Glomerular visceral epithelial cell (primary cell): Measurements from ENCODE around the gene PRKCB.
"Not testable (repeated sequence)": the region's sequence is repeated elsewhere in the genome, so short reads cannot be mapped to it uniquely, and the experiment has no call there.

Experiments used
- DNase-seq: peaks from one replicate; pipeline ENCODE4 v3.0.0-alpha.2; 2016; ENCODE audit errors: extremely low spot score

The PRKCB gene

DNA sequence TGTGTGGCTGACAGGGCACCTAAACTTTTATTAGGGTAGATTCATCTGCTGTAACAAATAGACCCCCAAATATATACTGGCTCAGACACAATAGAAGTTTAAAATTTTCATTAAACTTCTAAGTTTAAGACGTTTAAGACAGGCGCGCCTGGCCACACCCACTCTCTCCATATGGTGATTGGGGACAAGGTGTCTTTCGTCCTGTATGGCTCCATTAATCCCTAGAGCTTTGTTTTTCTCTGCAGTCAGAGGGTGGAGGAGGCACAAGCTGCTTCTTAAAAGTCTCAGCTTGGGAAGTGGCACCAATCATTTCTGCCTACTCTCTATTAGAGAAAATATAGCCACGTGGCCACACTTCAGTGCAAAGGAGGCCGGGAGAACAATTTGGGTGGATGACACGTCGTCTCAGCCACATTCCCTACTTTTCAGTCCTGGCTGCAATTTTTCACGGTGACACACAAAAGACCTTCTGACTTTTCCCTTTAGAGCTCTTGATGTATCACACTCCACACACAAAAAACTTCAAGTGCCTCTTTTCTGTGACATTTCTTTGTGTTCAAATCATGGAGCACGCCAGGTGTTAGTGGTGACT, 294.8 kb downstream of the PRKCB start:
- DNase-seq, result no peak

GRCh38 chr16:24131294-24131693, 295.5 kb downstream of the PRKCB start:
- DNase-seq, result no peak

- no peak for DNase-seq
Measured at GRCh38 chr16:24132048-24132796, 296.4 kb downstream of the PRKCB start.

GRCh38 chr16:24132797-24133155, 297.0 kb downstream of the PRKCB start:
- DNase-seq, result no peak

DNA sequence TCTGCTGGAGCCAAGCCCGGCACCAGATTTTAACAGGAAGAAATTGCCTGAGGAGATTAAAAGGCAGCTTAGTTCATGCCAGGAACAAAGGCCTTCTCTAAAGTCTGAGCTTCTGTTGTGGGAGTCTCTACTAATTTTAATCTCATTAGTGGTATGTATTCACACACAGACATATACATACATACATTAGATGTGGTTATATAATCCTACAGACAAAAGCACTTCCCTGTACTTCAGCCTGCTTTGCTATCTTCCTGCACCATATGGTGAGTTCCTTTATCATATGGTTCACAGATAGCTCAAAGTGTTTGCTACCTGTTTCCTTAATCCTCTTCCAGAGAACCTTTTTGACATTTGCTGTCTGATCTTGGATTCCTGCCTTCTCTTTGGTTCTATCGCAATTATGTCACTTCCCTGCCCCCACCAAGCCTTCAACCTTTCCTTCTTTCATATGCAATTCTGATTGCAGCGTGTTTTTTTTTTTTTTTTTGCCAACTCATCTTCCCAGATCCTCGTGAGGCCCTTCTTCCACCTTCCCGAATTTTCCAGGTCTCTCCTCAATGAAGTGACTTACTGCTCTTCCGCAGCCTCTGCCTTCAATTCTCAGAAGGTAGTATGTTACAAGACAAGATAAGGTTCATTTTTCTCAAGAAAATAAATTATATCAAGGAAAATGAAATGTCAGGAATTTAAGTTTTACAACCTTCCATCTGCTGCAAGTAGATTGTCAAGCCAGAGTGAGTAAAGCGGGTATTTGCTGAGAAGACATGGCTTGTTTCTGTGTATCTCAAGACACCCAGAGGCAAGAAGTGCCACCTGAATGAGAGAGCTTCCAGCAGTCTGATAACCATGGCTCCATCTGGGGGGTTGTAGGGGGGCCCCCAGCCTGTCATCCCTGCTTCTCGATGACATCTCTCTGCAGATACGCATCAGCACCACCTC, 300.1 kb downstream of the PRKCB start:
- no peak for DNase-seq

DNA sequence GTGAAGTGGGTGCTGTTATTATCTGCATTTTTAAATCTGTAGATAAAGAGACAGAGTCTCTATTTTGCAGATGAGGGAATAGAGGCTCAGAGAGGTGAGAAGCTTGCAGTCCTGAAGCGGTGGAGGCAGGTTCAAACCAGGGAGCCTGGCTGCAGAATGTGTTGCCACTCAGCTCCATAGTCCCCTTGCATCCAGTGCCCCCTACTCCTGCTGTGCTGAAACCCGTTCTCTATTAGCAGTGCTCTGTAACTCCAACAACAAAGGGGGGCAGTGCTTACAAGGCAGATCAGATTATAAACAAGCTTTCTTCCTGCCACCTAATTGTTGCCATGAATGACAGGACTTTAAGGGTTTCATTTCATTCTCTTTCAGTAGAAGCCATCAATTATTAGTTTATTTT, 302.2 kb downstream of the PRKCB start:
- DNase-seq, result no peak

DNA sequence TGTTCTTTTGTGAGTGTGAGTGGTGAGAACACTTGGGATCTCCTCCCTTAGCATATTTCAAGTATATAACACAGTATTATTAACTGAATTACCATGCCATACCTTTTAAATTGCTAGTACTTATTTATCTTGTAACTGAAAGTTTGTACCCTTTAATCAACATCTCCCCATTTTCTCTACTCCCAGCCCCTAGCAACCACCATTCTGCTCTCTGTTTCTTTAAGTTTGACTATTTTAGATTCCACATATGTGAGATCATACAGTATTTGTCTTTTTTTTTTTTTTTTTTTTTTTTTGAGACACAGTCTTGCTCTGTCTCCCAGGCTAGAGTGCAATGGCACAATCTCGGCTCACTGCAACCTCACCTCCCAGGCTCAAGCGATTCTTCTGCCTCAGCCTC, 302.8 kb downstream of the PRKCB start:
- no peak for DNase-seq

GRCh38 chr16:24139282-24139681, 303.5 kb downstream of the PRKCB start:
- DNase-seq, result no peak

DNA sequence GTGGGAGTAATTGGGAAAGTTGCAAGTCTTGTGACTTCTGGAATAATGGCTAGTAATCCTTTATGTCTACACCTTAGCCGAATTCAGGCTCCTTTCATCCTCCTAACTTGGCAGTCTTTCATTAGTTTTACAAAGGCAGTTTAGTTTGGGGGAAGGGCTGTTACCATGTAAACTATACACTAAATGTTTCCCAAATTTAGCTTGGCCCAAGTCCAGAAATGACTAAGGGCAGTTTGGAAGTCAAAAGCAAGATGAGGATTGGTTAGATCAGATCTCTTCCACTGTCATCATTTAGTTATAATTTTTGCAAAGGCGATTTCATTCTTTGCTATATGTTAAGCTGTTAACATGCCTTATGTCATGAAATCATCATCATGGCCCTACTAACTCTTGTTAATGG, 304.9 kb downstream of the PRKCB start:
- DNase-seq, result no peak

DNA sequence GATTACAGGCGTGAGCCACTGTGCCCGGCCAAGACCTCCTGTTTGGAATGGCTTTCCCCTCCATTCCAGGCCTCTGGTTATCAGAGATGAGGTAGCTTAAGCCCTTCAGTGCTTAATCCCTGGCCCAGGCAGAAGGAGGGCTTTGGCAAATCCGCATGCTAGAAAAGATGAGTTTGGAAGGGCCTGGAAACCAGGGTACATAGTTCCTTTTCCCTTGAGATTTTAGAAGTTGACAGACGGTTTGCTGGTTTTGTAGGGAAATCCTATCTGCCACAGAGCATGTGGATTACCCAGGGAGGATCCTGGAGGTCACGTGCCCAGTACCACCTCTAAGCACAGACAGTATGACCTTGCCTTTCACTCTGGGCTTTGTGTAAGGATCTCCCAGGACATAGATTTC, 305.7 kb downstream of the PRKCB start:
- no peak for DNase-seq

GRCh38 chr16:24141917-24142316, 306.1 kb downstream of the PRKCB start:
- no peak for DNase-seq

- DNase-seq, result no peak
Measured at GRCh38 chr16:24145927-24146326, 310.1 kb downstream of the PRKCB start.

- no peak for DNase-seq
Measured at GRCh38 chr16:24146518-24146917, 310.7 kb downstream of the PRKCB start.

DNA sequence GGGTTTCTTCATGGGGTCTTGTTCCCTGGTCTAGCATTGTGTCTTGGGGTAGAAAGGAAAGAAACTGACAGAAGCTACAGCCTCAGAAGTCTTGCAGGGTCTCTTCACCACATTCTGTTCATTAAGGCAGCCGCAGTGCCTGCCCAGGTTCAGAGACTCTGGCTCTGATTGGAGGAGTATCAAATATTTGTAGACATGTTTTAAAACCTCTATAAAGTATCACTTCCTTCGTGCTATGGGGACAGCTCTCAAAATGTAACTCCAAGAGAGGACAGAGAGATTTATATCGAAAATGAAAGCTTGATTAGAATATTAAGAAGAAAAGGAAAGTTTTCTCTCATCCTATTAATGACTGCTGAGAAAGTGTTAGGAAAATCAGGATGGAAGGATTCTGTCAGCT, 313.3 kb downstream of the PRKCB start:
- DNase-seq, result no peak

GRCh38 chr16:24150282-24150681, 314.5 kb downstream of the PRKCB start:
- no peak for DNase-seq

DNA sequence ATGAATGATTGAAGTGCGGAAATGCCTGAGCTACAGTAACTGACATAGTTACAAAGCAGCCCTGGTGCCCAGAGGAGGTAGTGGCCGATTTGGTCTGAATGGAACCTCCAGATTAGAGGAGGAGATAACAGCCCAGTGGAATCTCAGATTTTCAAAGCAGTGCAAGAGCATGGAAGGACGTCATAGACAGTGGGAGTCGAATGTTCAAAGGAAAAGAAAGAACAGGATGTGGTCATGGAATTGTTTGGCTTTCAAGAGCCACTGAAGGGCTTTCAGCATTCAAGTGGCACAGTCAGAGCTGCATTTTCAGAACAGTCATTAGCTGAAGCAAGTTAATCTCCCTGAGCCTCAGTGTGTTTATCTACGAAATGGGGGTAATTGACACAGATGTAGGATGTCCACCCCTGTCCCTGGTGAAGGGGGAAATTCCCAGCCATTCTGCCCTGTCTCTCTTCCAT, 315.7 kb downstream of the PRKCB start:
- no peak for DNase-seq

DNA sequence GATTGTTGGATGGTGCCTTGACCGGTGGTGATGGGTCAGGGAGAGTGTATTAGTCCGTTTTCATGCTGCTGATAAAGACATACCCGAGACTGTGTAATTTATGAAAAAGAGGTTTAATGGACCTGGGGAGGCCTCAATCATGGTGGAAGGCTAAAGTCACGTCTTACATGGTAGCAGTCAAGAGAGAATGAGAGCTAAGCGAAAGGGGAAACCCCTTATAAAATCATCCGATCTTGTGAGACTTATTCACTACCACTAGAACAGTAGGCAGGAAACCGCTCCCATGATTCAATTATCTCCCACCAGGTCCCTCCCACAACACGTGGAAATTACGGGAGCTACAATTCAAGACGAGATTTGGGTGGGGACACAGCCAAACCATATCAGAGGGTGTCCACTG, 316.3 kb downstream of the PRKCB start:
- DNase-seq, result not testable (repeated sequence)

GRCh38 chr16:24152826-24153225, 317.0 kb downstream of the PRKCB start:
- no peak for DNase-seq

DNA sequence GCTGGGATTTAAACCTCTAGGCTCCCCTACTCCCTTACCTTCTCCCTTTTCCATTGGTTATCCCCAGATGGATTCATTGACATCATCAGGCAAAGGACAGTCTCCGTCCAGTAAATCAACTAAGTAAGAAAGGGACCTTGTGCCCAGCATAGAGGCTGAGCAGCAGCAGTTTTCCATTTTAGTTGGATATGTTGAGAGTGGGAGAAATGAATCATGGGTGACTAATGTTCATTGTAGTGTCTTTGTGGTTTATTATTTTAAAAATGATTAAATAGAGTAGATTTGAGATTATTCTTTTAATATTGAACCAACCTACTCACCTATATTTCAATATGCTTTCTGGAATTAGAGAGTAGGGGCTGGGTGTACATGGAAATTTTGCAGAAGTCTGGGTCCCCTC, 321.0 kb downstream of the PRKCB start:
- no peak for DNase-seq

DNA sequence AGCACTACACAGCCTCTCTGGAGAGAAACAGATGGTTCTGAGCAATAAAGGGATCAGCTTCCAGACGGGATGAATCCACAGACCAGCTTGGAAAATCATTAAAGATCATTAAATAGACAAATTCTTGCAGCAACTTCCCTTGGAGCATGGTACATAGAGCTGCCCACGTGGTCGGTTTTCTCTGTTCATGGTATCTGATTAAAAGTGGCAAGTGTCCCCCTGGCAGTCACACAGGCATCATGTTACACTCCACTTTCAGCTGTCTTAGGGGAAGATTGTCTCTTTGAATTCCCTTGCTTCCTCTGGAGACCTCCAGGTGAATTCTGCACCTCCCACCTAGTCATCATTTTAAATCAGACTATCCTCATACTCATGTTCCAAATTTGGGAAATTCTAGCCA, 328.2 kb downstream of the PRKCB start:
- no peak for DNase-seq

DNA sequence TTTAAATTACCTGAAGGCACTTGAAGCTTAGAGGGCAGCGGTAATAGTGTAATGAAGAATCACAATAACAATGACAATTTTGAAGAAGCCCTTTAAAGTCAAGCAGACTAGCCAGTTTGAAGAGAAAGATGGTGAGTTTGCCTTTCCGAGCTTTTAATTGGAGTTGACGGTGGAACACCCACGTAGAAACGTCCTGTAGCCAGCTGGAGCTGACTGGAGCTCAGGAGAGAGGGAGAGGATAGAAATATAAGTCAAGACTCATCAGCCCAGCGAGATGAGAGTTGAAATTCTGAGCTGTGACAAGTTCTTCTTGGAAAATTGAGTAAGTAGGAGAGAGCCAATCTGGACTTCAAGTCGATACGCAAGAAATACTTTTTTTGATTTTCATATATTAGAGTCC, 328.6 kb downstream of the PRKCB start:
- DNase-seq, result no peak

- DNase-seq, result no peak
Measured at GRCh38 chr16:24165273-24165672, 329.5 kb downstream of the PRKCB start.
